BLaER1 (cell line): ENCODE results near the gene ATP1A3.

ENCODE experiments used
- H3K27ac ChIP-seq: shearing (Covaris generic); formaldehyde crosslinking; 2 replicates; pipeline ENCODE4 v1.8.1; 2022
- H3K27me3 ChIP-seq: shearing (Covaris generic); formaldehyde crosslinking; 2 replicates; pipeline ENCODE4 v1.8.1; 2022
- H3K36me3 ChIP-seq: shearing (Covaris generic); formaldehyde crosslinking; 2 replicates; pipeline ENCODE4 v1.8.1; 2022
- H3K4me1 ChIP-seq: shearing (Covaris generic); formaldehyde crosslinking; 2 replicates; pipeline ENCODE4 v1.8.1; 2022
- H3K4me2 ChIP-seq: shearing (Covaris generic); formaldehyde crosslinking; 2 replicates; pipeline ENCODE4 v1.8.1; 2022
- H3K4me3 ChIP-seq: shearing (Covaris generic); formaldehyde crosslinking; 2 replicates; pipeline ENCODE4 v1.8.1; 2022
- H3K9ac ChIP-seq: shearing (Covaris generic); formaldehyde crosslinking; 2 replicates; pipeline ENCODE4 v1.8.1; 2022
- H3K9me3 ChIP-seq: shearing (Covaris generic); formaldehyde crosslinking; 2 replicates; pipeline ENCODE4 v1.8.1; 2022
- H4K20me1 ChIP-seq: shearing (Covaris generic); formaldehyde crosslinking; 2 replicates; pipeline ENCODE4 v1.8.1; 2022
- Cebpa-rat ChIP-seq: shearing (Covaris generic); IDR thresholded peaks from 2 replicates; pipeline ENCODE4 v1.8.1; 2022

ATP1A3 gene

DNA sequence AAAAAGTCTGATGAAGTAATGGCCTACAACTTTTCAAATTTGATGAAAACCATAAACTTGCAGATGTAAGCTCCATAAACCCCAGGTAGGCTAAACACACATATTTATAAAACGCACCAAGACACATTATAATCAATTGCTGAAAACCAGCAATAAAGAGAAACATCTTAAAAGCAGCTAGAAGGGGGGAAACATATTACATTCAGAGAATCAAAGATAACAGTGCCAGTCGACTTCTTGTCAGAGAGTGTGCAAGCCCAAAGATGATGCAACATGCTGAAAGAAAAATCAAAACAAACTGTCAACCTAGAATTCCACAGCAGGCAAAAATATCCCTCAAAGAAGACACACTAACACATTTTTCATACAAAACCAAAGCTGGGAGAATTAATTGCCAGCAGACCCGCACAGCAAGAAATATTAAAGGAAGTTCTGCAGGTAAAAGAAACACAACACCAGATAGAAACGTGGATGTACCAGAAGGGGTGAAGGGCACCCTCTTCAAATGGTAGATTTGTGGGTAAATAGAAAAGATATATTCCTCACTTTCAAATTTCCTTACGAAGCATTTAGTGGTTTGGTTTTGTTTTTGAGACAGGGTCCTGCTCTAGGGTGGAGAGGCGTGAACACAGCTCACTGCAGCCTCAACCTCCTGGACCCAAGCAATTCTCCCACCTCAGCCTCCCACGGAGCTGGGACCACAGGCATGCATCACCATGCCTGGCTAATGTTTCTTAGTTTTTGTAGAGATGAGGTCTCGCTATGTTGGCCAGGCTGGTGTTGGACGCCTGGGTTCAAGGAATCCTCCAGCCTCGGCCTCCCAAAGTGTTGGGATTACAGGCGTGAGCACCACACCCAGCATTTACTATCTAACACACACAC, 16.5 kb upstream of the ATP1A3 start:
- no peak overlapping the region for H3K4me2 ChIP-seq
- H3K4me1 ChIP-seq, result no peaks in the 10 kb centered on the region
- H3K9me3 ChIP-seq, result no peaks in the 10 kb centered on the region
- TF ChIP-seq Cebpa-rat, result no peak; the same call in 1 of the 2 replicates
- peak overlapping the region; percentile 7; the same call in 1 of the 2 replicates for H3K27ac ChIP-seq
- no peak overlapping the region for H3K4me3 ChIP-seq
- H3K9ac ChIP-seq, result no peak overlapping the region
- H3K27me3 ChIP-seq, result no peaks in the 10 kb centered on the region
- H4K20me1 ChIP-seq, result no peaks in the 10 kb centered on the region
- H3K36me3 ChIP-seq, result peaks cover 47% of the 10 kb centered on the region

DNA sequence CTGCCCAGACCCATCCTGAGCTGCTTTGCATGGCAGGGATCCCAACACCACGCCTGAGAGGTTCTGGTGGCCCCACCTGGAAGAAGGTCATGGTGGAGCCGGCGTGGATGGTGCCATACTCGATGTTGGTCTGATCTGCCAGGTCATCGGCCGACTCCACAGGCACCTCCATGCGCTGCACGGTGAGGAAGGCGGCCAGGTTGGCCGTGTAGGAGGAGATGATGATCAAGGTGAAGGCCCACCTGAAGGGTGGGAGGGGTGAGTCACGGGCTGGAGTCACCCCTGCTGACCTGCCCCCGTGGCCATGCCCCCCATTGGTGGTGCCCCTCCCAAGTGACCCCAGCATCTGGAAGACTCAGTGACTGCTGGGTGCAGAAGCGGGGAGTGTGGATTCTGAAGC, 12.5 kb upstream of the ATP1A3 start:
- Histone ChIP-seq H3K4me1 (peaks cover 14% of the 10 kb centered on the region), H3K4me2 (no peak overlapping the region), H3K36me3 (peaks cover 66% of the 10 kb centered on the region), H3K27ac (no peak overlapping the region), H3K27me3 (no peaks in the 10 kb centered on the region), H4K20me1 (no peaks in the 10 kb centered on the region), H3K9me3 (no peaks in the 10 kb centered on the region), H3K9ac (no peak overlapping the region), H3K4me3 (no peak overlapping the region)
- TF ChIP-seq Cebpa-rat, result no peak

DNA sequence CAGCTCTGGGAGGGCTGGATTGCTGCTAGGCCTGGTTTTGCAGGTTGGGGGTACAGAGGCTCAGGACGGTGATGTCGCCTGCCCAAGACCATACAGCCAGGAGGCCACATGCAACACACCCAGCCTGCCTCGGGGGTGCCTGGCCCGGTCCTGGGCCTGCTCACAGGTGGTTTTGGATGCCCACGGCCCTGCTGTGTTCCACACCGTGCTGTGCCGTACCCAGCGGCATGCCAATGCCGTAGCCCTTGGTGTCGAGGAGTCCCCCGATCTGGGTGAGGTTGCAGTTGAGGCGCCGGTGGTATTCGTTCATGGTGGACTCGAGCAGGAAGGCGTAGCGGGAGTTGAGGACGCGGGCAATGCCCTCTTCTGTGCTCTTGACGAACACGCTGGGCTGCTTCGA, 11.5 kb upstream of the ATP1A3 start:
- H3K9ac ChIP-seq, result no peak overlapping the region
- 0 out of 2 replicates have a peak, but pooled peaks cover 4% of the 10 kb centered on the region for H3K27me3 ChIP-seq
- H3K9me3 ChIP-seq, result no peaks in the 10 kb centered on the region
- peaks cover 71% of the 10 kb centered on the region for H3K36me3 ChIP-seq
- H3K4me1 ChIP-seq, result peaks cover 23% of the 10 kb centered on the region
- H3K4me3 ChIP-seq, result no peak overlapping the region
- TF ChIP-seq Cebpa-rat, result no peak
- no peak overlapping the region for H3K27ac ChIP-seq
- no peaks in the 10 kb centered on the region for H4K20me1 ChIP-seq
- no peak overlapping the region for H3K4me2 ChIP-seq

DNA sequence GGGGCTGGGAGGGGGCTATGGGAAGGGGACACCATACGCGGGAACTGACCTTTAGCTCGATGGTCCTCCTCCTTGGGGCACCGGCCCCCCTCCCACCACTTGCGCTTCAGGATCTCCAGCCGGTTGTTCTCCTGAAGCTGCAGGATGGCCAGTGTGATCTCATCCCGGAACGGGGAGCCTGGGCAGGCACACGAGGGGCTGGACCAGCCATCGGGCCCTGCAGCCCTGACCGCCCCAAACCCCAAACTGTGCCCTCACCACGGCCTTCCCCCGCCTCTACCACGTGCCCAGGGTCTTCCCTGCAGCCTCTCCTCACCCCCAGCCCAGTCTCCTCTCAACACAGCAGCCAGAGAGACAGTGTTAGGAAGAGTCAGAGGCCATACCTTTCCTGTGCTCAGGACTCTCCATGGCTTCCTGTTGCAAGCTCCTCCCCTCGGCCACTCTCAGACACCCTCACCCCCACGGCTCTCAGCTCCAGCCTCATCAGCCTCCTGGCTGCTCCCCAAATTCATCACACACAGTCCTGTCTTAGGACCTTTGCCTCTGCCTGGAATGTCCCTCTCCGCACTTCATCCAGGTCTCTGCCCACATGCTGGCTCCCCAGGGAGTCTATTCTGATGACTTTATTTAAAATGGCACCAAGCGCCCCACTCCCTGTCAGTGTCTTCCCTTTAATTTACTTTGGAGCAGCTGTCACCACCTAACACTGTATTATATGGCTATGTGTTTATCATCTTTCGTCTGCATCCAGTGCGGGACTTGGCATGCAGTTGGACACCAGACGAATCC, 9.7 kb upstream of the ATP1A3 start:
- Histone ChIP-seq H4K20me1 (no peaks in the 10 kb centered on the region), H3K27me3 (peaks cover 11% of the 10 kb centered on the region), H3K4me3 (no peak overlapping the region), H3K36me3 (peaks cover 69% of the 10 kb centered on the region), H3K9me3 (no peaks in the 10 kb centered on the region), H3K9ac (no peak overlapping the region), H3K27ac (peak overlapping the region; percentile 35; the same call in 1 of the 2 replicates), H3K4me2 (peak overlapping the region; percentile 7; the same call in 1 of the 2 replicates), H3K4me1 (peaks cover 38% of the 10 kb centered on the region)
- no peak for TF ChIP-seq Cebpa-rat

DNA sequence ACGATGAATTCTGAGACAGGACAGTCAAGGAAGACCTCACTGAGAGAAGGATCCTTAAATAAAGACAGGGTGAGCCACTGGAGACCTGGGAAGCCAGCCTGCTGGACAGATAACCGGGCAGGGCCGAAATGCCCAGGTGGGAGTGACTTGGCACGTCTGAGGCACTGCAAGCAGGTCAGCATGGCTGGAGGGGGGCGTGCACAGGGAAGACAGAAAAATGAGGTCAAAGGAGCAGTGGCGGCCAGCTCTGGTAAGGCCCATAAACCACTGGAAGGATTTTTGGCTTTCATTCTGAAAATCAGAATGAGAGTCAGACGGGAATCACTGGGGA, 5.8 kb upstream of the ATP1A3 start:
- peak overlapping the region; percentile 70 for H3K4me3 ChIP-seq
- peaks cover 68% of the 10 kb centered on the region for H3K4me1 ChIP-seq
- H4K20me1 ChIP-seq, result no peaks in the 10 kb centered on the region; the same call in 1 of the 2 replicates
- TF ChIP-seq Cebpa-rat, result no peak
- peak overlapping the region; percentile 89 for H3K9ac ChIP-seq
- no peaks in the 10 kb centered on the region for H3K9me3 ChIP-seq
- peaks cover 41% of the 10 kb centered on the region for H3K36me3 ChIP-seq
- peaks cover 11% of the 10 kb centered on the region for H3K27me3 ChIP-seq
- H3K4me2 ChIP-seq, result peak overlapping the region; percentile 100
- H3K27ac ChIP-seq, result 0 out of 2 replicates have a peak overlapping the region, but pooled peaks have one; percentile 98

DNA sequence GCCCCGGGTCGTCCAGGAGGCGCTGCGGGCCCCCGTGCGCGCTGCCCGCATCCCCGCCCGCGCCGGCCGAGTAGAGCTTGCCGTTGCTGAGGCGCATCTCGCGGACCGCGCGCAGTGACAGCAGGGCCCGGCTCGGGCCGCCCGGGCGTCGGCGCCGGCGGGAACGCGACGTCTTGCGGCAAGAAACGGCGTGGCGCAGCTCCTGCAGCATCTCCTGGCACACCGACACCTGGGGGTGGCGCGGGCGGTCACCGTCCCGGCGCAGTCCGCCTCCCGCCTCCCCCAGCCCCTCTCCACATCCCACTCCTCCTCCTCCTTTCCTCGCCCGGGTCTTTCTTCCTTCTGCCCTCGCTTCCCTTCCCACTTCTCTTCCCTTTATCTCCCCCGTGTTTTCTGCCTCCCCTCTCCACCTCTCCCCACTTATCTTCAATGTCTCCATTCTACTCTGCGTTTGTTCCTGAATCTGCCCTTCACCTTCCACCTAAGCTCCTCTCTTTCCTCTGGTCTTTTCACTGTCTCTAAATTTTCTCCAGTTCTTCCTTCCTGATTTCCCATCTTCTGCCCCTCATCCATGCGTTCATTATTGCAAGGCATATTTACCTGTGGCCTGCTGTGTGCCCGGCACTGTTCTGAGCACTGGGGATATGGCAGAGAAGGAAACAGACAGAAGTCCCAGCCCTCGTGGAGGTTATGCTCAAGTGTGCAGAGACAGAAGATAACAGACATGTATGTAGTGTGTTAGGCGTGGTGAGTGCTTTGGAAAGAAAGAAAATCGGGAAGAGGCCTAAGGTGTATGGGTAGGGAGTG, 5.2 kb upstream of the ATP1A3 start:
- Histone ChIP-seq H3K27me3 (peaks cover 11% of the 10 kb centered on the region), H3K36me3 (peaks cover 35% of the 10 kb centered on the region), H3K9ac (peak overlapping the region; percentile 89), H3K9me3 (no peaks in the 10 kb centered on the region), H3K4me1 (peaks cover 73% of the 10 kb centered on the region), H3K4me3 (peak overlapping the region; percentile 70), H4K20me1 (no peaks in the 10 kb centered on the region; the same call in 1 of the 2 replicates), H3K4me2 (peak overlapping the region; percentile 100), H3K27ac (peak overlapping the region; percentile 98)
- TF ChIP-seq Cebpa-rat, result no peak

DNA sequence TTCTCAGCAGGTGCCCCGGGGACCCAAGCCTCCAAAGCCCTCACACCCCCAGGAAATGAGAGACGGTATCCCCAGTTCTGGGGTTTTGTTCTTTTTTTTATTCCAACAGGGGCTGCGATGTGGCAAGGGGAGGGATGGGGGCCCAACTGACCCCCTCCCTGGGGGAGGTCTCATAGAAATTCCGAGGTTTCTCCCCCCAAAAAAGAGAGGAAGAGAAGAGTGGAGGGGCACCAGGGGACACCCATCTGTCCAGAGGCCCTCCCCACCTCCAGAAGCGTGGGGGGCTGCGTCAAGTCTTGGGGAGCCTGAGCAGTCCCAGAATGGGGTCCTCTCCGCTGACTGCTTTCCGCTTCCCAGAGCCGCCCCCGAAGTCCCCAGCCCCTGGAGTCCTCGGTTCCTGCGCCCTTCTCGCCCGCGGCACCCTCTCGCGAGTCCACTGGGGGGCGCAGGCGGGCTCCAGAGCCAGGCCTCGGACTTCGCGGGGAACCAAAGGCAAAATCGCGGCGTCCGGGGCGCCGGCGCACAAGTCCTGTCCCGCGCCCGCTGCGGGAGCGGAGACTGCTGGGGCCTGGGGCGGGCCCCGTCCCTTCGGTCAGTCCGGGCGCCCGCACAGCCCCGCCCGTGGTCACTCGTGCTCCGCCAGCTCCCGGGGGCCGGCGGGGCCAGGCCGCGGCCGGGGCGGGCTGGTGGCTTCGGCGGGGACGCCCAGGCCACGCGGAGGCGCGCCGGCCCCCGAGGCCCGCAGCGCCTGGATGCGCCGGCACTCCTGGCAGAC, 4.4 kb upstream of the ATP1A3 start:
- peaks cover 11% of the 10 kb centered on the region for H3K27me3 ChIP-seq
- H3K9ac ChIP-seq, result peak overlapping the region; percentile 89
- peak overlapping the region; percentile 70 for H3K4me3 ChIP-seq

DNA sequence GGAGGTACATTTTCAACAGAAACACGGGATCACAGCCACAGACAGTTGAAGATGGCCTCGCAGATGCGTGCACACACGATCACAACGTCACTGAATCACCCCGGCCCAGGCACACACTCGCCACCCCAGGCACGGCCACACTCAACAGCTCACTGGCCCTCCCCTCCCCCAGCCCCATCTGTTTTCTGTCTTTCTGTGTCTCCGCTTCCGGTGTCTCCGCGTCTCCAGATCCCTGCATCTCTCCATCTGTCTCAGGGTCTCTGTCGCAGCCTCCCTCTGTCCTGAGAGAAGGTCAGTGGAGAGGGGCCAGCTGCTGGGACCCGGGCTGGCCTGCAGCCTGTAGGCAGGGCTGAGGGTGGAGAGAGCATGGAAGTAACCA, 3.8 kb upstream of the ATP1A3 start:
- Histone ChIP-seq H3K4me1 (peaks cover 64% of the 10 kb centered on the region), H4K20me1 (no peaks in the 10 kb centered on the region; the same call in 1 of the 2 replicates), H3K9ac (peak overlapping the region; percentile 89), H3K36me3 (peaks cover 26% of the 10 kb centered on the region), H3K4me2 (peak overlapping the region; percentile 100), H3K4me3 (peak overlapping the region; percentile 70), H3K27me3 (peaks cover 11% of the 10 kb centered on the region), H3K9me3 (no peaks in the 10 kb centered on the region), H3K27ac (peak overlapping the region; percentile 98)
- no peak for TF ChIP-seq Cebpa-rat

More for the DNA sequence above, 4.4 kb upstream of the ATP1A3 start:
- Histone ChIP-seq H4K20me1 (no peaks in the 10 kb centered on the region; the same call in 1 of the 2 replicates), H3K36me3 (peaks cover 27% of the 10 kb centered on the region), H3K27ac (peak overlapping the region; percentile 98), H3K4me2 (peak overlapping the region; percentile 100), H3K4me1 (peaks cover 65% of the 10 kb centered on the region), H3K9me3 (no peaks in the 10 kb centered on the region)
- no peak for TF ChIP-seq Cebpa-rat
